HG03103 (cell line): Measurements from ENCODE around the gene CDS1.
"Not testable (repeated sequence)": the region's sequence is repeated elsewhere in the genome, so short reads cannot be mapped to it uniquely, and the experiment has no call there.

ENCODE experiments used
- ATAC-seq: cut with Tn5 transposase; IDR thresholded peaks from one replicate; pipeline ENCODE4 v1.9.1; 2021; ENCODE audit warnings: low read depth; ENCODE audit not compliant: unreplicated experiment

CDS1 gene

GRCh38 chr4:84669201-84669600 lies 86.3 kb downstream of the CDS1 start:
- ATAC-seq = no peak

GRCh38 chr4:84672177-84672576 lies 89.2 kb downstream of the CDS1 start:
- no peak for ATAC-seq

GRCh38 chr4:84673475-84674240 lies 90.7 kb downstream of the CDS1 start:
- no peak for ATAC-seq

GRCh38 chr4:84677093-84677492 lies 94.2 kb downstream of the CDS1 start:
- no peak for ATAC-seq

- no peak for ATAC-seq
These were observed 95.1 kb downstream of the CDS1 start for GRCh38 chr4:84677995-84678394.

- no peak for ATAC-seq
These were observed 96.2 kb downstream of the CDS1 start for GRCh38 chr4:84678976-84679744.

- no peak for ATAC-seq
These were observed 98.0 kb downstream of the CDS1 start for GRCh38 chr4:84680956-84681355.

GRCh38 chr4:84681486-84682274 lies 98.8 kb downstream of the CDS1 start:
- ATAC-seq = no peak

GRCh38 chr4:84682661-84683060 lies 99.7 kb downstream of the CDS1 start:
- not testable (repeated sequence) for ATAC-seq

GRCh38 chr4:84683064-84683850 lies 100.3 kb downstream of the CDS1 start:
- ATAC-seq = no peak

GRCh38 chr4:84684361-84684760 lies 101.4 kb downstream of the CDS1 start:
- ATAC-seq = no peak

GRCh38 chr4:84685105-84685504 lies 102.2 kb downstream of the CDS1 start:
- ATAC-seq = no peak

GRCh38 chr4:84688605-84689004 lies 105.7 kb downstream of the CDS1 start:
- ATAC-seq = no peak

GRCh38 chr4:84689197-84689596 lies 106.3 kb downstream of the CDS1 start:
- ATAC-seq = no peak

- ATAC-seq = no peak
These were observed 107.6 kb downstream of the CDS1 start for GRCh38 chr4:84690481-84690880.

- no peak for ATAC-seq
These were observed 108.3 kb downstream of the CDS1 start for GRCh38 chr4:84691170-84691691.

- ATAC-seq = no peak
These were observed 108.9 kb downstream of the CDS1 start for GRCh38 chr4:84691800-84692199.

GRCh38 chr4:84697159-84697558 lies 114.2 kb downstream of the CDS1 start:
- no peak for ATAC-seq

GRCh38 chr4:84697615-84698201 lies 114.8 kb downstream of the CDS1 start:
- ATAC-seq = no peak
